Measurements from ENCODE around the gene SLC15A4. TPM values are rescaled to one million over a fixed set of nuclear protein-coding genes. Genes with fewer than 3 reads are reported as not detected.

Gene SLC15A4
- total and polyA plus RNA-seq, 2 of the 13 experiments (the other 11 are each of a cell fraction or from before 2014, with no cell fraction given), result 17.3 to 22.7 TPM

DNA sequence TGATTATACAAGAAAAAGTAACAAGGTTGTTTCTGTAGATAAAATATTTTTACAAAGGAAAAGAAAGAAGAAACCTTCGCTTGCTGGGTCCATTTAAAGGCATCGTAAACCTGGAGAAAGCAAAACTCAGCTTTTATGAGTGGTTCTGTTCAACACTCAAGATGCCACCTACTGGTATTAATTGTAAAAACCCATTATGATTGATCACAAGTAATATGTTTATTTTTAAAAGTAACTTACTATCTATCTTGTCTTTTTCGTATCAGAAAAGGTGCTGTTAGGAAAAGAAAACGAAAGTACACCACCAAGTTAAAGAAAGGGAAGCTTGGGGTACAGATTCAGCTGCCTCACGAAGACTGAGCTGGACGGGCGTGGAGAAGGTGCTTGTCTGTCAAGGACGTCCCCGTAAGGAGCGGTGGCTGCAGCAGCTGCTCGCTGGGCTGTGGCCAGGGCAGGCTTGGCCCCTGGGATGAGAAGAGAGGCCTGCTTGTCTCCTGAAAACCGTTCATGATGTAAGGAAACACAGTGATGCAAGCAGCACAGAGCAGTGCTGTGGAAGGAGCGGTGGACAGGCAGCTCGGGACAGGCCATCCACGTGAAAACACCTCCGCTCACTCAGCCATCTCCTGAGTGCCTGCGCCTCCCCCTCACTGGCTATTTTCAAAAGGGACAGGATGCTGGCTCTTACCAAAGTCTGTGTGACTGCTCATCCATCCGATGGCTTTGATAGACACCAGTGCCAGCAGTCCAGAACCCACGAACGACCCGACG is 25.0 kb downstream of the SLC15A4 start:
- H3K9ac ChIP-seq (ENCODE audit: insufficient read depth, low read depth, low read length), result no peak overlapping the region
- H3K27me3 ChIP-seq (ENCODE audit: control insufficient read depth in 1 of 2, insufficient read depth in 2 of 2, low read length in 2 of 2), result no peaks in the 10 kb centered on the region
- no TSS peak for BruUV-seq (replicated peaks)
- H3K4me3 ChIP-seq (replicated peaks in 1 of 3; ENCODE audit: insufficient read depth in 1 of 3, low read depth in 2 of 3, low read length in 3 of 3), result no peak overlapping the region
- FAIRE-seq, result no peak
- H3K9me3 ChIP-seq (ENCODE audit: low read length), result no peaks in the 10 kb centered on the region
- peaks cover 6% of the 10 kb centered on the region for H3K79me2 ChIP-seq (ENCODE audit: insufficient read depth, low read length)
- H3K27ac ChIP-seq (ENCODE audit: extremely low read length, insufficient read depth, low read length), result no peak overlapping the region
- WGBS (ENCODE audit: low lambda C conversion rate), result 88% methylated on average over 18 of the region's 22 CpGs
- ChIA-PET CTCF (ENCODE audit: low intra/inter-chr PET ratio, low total read pairs) (no interaction called here), POLR2A (no interaction called here)
- no peak for DNase-seq (ENCODE audit: low spot score)
- TF ChIP-seq, protein P1, sequence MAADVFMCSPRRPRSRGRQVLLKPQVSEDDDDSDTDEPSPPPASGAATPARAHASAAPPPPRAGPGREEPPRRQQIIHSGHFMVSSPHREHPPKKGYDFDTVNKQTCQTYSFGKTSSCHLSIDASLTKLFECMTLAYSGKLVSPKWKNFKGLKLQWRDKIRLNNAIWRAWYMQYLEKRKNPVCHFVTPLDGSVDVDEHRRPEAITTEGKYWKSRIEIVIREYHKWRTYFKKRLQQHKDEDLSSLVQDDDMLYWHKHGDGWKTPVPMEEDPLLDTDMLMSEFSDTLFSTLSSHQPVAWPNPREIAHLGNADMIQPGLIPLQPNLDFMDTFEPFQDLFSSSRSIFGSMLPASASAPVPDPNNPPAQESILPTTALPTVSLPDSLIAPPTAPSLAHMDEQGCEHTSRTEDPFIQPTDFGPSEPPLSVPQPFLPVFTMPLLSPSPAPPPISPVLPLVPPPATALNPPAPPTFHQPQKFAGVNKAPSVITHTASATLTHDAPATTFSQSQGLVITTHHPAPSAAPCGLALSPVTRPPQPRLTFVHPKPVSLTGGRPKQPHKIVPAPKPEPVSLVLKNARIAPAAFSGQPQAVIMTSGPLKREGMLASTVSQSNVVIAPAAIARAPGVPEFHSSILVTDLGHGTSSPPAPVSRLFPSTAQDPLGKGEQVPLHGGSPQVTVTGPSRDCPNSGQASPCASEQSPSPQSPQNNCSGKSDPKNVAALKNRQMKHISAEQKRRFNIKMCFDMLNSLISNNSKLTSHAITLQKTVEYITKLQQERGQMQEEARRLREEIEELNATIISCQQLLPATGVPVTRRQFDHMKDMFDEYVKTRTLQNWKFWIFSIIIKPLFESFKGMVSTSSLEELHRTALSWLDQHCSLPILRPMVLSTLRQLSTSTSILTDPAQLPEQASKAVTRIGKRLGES (CRISPR knock-in tag; IDR thresholded peaks at IDR 0.05; ENCODE audit: borderline replicate concordance), result no peak
- TF ChIP-seq IRF2 (CRISPR knock-in tag; IDR thresholded peaks at IDR 0.05) (no peak), CEBPB (IDR thresholded peaks at IDR 0.05; ENCODE audit: borderline replicate concordance, low read depth, low read length) (no peak), ZNF703 (CRISPR knock-in tag; IDR thresholded peaks at IDR 0.05; ENCODE audit: borderline replicate concordance) (no peak)
- TF ChIP-seq, protein P2, sequence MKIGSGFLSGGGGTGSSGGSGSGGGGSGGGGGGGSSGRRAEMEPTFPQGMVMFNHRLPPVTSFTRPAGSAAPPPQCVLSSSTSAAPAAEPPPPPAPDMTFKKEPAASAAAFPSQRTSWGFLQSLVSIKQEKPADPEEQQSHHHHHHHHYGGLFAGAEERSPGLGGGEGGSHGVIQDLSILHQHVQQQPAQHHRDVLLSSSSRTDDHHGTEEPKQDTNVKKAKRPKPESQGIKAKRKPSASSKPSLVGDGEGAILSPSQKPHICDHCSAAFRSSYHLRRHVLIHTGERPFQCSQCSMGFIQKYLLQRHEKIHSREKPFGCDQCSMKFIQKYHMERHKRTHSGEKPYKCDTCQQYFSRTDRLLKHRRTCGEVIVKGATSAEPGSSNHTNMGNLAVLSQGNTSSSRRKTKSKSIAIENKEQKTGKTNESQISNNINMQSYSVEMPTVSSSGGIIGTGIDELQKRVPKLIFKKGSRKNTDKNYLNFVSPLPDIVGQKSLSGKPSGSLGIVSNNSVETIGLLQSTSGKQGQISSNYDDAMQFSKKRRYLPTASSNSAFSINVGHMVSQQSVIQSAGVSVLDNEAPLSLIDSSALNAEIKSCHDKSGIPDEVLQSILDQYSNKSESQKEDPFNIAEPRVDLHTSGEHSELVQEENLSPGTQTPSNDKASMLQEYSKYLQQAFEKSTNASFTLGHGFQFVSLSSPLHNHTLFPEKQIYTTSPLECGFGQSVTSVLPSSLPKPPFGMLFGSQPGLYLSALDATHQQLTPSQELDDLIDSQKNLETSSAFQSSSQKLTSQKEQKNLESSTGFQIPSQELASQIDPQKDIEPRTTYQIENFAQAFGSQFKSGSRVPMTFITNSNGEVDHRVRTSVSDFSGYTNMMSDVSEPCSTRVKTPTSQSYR (CRISPR knock-in tag; IDR thresholded peaks at IDR 0.05; ENCODE audit: borderline replicate concordance), result no peak
- 0 out of 2 replicates have a peak, but pooled peaks cover 6% of the 10 kb centered on the region for H4K20me1 ChIP-seq (ENCODE audit: insufficient read depth, low read length)
- intact Hi-C loops (cut with micrococcal nuclease; ENCODE audit: unreplicated experiment) (no loop called here), in situ Hi-C loops (cut with HindIII; ENCODE audit: extremely low pct_ligation_motif_present, low pct_unique_long_range_greater_than_20kb) (no loop called here)
- no peak overlapping the region for H2AFZ ChIP-seq (ENCODE audit: low read length)
- H3K36me3 ChIP-seq (replicated peaks in 1 of 2; ENCODE audit: control insufficient read depth in 1 of 2, insufficient read depth in 2 of 2, low read length in 2 of 2), result peaks cover 41 to 84% of the 10 kb centered on the region in 2 experiments
- no peaks in the 10 kb centered on the region for H3K4me1 ChIP-seq (ENCODE audit: insufficient read depth, low read length)
- ATAC-seq, result no peak
- H3K4me2 ChIP-seq (ENCODE audit: low read depth, low read length), result no peak overlapping the region
